Measurements from ENCODE around the gene RNU1-1.
A peak's percentile ranks its signal among the peaks of the same experiment; 100 is the strongest.
"Not testable (repeated sequence)": the region's sequence is repeated elsewhere in the genome, so short reads cannot be mapped to it uniquely, and the experiment has no call there.

The RNU1-1 gene

GRCh38 chr1:16521679-16522078, 7.6 kb upstream of the RNU1-1 start:
- DNase-seq, result not testable (repeated sequence)

DNA sequence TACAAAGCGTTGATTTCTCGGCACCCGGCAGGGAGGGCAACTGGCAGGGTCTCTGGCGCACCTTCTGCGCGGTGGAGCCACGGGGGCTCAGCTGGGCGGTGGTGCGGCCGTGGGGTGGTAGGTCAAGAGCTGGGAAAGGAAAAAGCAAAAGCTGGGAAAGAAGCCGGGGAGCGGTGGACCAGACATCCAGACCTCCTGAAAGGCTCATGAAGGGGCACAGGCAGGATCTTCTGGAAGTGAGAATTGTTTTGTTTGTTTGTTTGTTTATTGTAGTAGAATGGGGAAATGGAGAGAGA, 7.2 kb upstream of the RNU1-1 start:
- no peak for DNase-seq

- not testable (repeated sequence) for DNase-seq
These were observed 6.6 kb upstream of the RNU1-1 start for GRCh38 chr1:16520435-16521287.

GRCh38 chr1:16519255-16519951, 5.3 kb upstream of the RNU1-1 start:
- DNase-seq, result not testable (repeated sequence)

- DNase-seq, result not testable (repeated sequence)
These were observed 4.8 kb upstream of the RNU1-1 start for GRCh38 chr1:16518913-16519254.

- not testable (repeated sequence) for DNase-seq
These were observed 2.8 kb upstream of the RNU1-1 start for GRCh38 chr1:16516694-16517410.

DNA sequence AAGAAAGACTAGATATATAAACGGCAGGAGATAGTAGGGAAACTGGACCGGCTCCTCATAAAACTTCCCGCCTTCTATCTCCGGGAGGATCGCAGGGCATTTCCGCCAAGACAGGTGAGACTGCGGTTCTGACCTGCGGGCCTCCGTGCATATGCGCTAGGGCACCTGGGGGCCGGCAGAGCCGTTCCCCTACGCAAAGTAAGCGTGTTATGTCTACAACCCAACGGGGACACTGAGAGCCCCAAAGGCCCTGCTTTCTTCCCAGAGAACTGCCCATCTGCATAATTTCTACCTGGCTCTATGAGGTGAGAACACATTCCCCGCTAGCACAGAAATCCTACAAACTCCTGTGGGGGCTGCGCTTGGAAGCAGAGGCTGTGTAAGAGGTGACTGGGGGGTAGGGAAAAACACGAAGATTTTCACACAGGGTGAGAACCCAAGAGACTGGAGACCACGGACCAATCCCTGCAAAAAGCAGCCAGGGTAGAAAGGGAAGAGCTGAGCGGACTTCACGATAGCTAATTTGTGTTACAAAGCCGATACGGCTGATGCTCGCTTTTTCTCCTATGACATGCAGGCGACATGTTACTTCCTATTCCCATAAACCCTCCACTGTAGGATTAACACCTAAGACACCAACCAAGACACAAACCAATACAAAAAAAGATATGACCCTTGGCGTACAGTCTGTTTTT, 526 bp downstream of the RNU1-1 start:
- peak in 22 of 58 donors; percentile 32 to 90 (median 65) for DNase-seq

DNA sequence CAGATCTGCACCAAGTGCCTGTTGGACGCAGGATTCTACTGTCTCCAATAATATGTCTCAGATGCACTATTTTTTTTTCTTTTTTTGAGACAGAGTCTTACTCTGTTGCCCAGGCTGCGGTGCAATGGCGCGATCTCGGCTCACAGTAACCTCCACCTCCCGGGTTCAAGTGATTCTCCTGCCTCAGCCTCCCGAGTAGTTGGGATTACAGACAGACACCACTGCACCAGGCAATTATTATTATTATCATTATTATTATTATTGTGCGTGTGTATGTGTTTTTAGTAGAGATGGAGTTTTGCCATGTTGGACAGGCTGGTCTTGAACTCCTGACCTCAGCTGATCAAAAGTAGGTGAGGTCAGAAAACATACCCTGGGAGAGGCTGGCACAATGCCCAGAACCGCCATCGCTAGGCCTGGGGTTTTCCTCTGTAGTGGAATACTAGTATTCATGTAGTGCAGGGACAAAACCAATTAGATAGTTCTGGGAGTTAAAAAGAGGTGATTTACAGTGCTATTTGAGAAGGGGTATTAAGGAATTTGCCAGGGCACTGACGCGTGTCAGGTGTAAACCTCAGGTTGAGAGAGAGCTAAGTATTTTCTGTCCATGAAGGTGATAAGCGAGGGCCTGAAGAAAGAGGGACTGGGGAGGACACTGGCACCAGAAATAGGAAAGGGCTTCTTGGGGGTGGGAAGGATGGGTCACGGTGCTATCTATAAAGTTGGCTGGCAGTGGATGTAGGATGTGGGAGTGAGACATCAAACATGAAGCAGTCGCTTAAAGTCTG, 1.3 kb downstream of the RNU1-1 start:
- not testable (repeated sequence) for DNase-seq

GRCh38 chr1:16511926-16512325, 2.2 kb downstream of the RNU1-1 start:
- not testable (repeated sequence) for DNase-seq

GRCh38 chr1:16508861-16509445, 5.1 kb downstream of the RNU1-1 start:
- DNase-seq, result peak in 1 of 58 donors; percentile 30

DNA sequence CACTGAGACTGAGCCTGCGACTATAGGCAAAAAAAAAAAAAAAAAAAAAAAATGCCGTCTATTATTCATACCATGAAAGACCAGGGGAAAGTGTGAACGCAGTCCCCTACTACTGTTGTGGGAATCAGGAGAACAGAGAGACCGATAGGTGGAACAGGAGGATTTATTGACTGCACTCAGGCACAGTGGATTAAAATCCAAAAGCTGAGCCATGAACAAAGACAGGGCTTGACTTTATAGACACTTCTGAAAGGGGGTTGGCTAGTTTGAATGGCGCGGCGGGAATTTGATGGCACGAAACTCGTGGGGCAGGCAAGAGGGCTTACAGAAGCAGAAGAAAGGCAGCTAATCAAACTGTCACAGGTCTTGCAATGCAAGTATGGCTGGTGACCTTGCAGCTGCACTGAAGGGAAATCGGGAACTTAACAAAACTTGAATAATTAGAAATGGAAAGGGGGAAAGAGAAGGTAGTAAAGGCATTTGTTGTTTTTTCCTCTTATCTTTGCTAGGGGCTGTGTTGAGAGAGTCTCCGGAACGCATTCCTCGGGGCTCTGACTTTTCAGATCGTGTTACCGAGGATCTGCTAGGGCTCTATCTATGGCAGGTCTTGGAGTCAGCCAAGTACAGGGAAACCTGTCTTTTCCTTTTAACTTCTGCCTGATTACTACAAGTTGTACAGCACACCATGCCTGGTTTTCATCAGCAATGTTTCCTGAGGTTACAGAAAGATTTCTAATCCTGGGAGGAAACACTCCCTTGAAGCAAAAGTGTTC, 7.5 kb downstream of the RNU1-1 start:
- DNase-seq, result not testable (repeated sequence)

DNA sequence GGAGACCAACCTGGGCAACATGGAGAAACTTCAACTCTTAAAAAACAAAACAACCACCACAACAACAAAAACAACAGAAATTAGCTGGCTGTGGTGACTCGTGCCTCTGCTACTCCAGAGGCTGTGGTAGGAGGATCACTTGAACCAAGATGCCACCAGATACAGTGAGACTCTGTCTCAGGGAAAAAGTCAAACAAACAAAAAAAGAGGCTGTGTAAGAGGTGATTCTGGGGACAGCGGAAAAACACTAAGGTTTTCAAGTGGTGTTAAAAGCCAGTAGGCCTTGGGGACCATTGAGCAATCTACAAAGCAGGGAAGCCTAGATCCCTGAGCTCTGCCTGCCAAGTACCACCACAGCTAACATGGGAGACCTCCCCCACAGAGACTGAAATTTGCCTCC, 8.2 kb downstream of the RNU1-1 start:
- DNase-seq, result not testable (repeated sequence)

- no peak for DNase-seq
These were observed 10.6 kb downstream of the RNU1-1 start for GRCh38 chr1:16503494-16503893.

DNA sequence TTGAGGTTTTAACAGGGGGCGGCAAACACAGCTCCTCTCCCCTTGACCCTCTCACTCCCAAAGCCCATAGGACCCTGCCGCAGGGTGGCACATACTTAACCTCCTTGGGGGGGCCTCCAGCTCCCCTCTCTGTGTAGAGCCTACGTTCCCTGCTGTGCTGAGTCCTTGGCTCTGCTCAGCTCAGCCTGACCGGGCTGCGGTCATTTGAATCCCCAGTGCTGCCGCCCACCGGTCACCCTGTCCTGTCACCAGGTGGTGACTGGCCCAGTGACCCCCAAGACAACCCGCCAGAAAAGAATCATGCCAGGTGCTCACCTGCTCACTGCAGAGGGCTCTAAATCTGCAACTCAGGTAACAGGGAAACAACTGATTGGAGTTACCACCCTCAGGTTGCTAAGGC, 12.6 kb downstream of the RNU1-1 start:
- DNase-seq, result not testable (repeated sequence)

DNA sequence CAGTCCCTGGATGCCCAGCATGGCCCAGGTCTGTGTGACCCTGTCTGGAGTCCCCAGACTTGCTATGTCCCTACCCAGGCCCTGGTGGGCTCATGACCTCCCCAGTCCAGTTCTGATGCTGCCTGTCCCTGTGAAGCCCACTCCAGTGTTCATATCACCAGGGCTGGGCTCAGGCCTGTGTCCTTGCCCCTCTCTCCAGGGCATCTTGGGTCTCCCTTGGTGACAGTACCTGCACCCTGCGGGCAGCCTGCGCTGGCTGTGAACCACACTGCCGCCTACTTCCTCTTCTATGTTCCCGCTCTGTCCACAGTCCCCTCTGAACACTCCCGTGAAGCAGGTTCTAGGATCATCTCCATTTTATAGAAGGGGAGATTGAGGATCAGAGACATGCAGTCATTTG, 13.1 kb downstream of the RNU1-1 start:
- DNase-seq, result not testable (repeated sequence)

DNA sequence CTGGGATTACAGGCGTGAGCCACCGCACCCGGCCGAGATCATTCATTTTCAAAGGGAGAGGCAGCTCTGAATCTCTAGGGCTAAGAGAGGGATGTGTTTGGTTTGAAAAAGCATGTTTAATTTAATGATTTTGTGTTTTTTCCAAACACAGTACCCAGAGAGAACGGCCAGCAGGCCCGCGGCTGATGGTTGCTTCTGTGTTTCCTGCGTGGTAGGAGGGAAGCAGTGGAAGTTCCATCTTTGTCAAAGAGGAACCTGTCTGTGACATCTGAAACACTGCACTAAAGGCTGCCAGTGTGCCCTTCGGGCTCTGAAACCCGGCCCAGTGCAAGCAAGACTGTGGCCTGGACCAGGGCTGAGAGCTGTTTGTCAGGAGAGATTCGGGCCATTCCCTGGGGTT, 13.6 kb downstream of the RNU1-1 start:
- peak in 2 of 58 donors; percentile 7 to 16 for DNase-seq

GRCh38 chr1:16498573-16499413, 15.3 kb downstream of the RNU1-1 start:
- peak in 57 of 58 donors; percentile 37 to 86 (median 78) for DNase-seq

- DNase-seq, result not testable (repeated sequence)
These were observed 16.0 kb downstream of the RNU1-1 start for GRCh38 chr1:16498047-16498446.
